ENCODE measurements around the gene PCBD2.

DNA sequence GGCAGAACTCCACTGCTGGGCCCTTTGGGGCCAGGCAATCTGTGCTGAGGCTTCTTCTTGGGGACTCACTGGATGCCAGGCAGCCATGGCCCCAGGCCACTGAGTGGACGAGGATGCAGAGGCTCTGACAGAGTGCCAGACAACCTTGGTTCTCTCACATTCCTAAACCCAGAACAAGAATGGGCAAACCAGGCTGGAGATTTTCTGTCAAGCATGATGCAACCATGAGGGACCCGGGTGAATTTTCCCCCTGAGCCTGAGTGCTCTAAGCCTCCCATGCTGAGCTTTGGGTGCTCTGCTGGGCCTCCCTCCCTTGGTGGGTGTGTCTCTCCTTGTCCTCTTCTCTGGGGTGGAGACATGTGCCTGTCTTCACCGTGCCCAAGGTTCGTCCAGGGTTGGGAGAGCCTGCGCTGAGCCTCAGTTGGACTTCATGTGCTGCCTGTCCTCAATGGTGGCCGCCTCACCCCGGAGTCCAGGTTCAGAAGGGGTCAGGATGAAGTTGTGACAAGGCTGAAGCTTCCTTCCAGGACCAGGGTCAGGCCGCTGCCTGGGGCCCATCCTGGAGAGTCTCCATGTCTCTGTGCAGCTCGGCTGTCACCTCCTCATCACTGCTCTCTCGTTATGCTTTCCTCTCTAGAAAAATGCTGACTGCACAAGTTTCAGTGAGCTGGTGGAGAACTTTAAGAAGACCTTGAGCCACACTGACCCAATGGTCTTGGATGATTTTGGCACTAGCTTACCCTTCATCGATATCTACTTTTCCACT, 105.0 kb downstream of the PCBD2 start:
- TF ChIP-seq EZH2phosphoT487 (IDR thresholded peaks at IDR 0.05; ENCODE audit: insufficient read depth, low read depth) (no peak), EZH2 (IDR thresholded peaks at IDR 0.05; ENCODE audit: insufficient read depth, poor library complexity, severe bottlenecking) (no peak)
